ENCODE results near the gene ADAP1.

- no peak for TF ChIP-seq CTCF (conservative IDR thresholded peaks at IDR 0.05; ENCODE audit: low read length)
- no peak for TF ChIP-seq EZH2phosphoT487 (IDR thresholded peaks at IDR 0.05; ENCODE audit: borderline replicate concordance, low read depth, low read length)
Measured at GRCh38 chr7:981793-982510, 27.5 kb upstream of the ADAP1 start.

Data from OCI-LY7 (cell line).